OCI-LY1 (cell line): ENCODE measurements around the gene SEMA4F.

Experiments
- H2AFZ ChIP-seq: fragments of 200-600 bp; sonication (generic), shearing (Covaris generic); 2 replicates; pipeline ENCODE4 v1.6.0; 2014; ENCODE audit warnings: antibody characterized with exemption, mild to moderate bottlenecking, low read length
- H3F3A ChIP-seq: fragments of 200-600 bp; sonication (generic), shearing (Covaris generic); 2 replicates; pipeline ENCODE4 v1.6.0; 2014; ENCODE audit warnings: mild to moderate bottlenecking, antibody characterized with exemption, low read length, moderate library complexity; ENCODE audit not compliant: insufficient read depth
- H3K27ac ChIP-seq: fragments of 200-600 bp; sonication (generic); 2 replicates; pipeline ENCODE4 v1.5.1; 2014; ENCODE audit warnings: low read length, mixed run types, mild to moderate bottlenecking, low read depth; ENCODE audit not compliant: poor library complexity, severe bottlenecking
- H3K27me3 ChIP-seq: fragments of 200-600 bp; sonication (generic); 2 replicates; pipeline ENCODE4 v1.6.0; 2014; ENCODE audit warnings: antibody characterized with exemption, mild to moderate bottlenecking, low read length, moderate library complexity; ENCODE audit not compliant: insufficient read depth
- H3K36me3 ChIP-seq: fragments of 200-600 bp; sonication (generic); 2 replicates; pipeline ENCODE4 v1.6.1; 2014; ENCODE audit warnings: mild to moderate bottlenecking, antibody characterized with exemption, low read length, moderate library complexity, mixed read lengths; ENCODE audit not compliant: insufficient read depth
- H3K4me1 ChIP-seq: fragments of 200-600 bp; sonication (generic); 2 replicates; pipeline ENCODE4 v1.5.1; 2014; ENCODE audit warnings: mild to moderate bottlenecking, low read length, moderate library complexity; ENCODE audit not compliant: insufficient read depth, severe bottlenecking
- H3K4me2 ChIP-seq: fragments of 200-600 bp; sonication (generic), shearing (Covaris generic); 2 replicates; pipeline ENCODE4 v1.6.1; 2014; ENCODE audit warnings: low read length
- H3K4me3 ChIP-seq: fragments of 200-600 bp; sonication (generic); 2 replicates; pipeline ENCODE4 v1.5.1; 2014; ENCODE audit warnings: low read length, low read depth, mild to moderate bottlenecking, mixed read lengths; ENCODE audit not compliant: poor library complexity, severe bottlenecking
- H3K79me2 ChIP-seq: fragments of 200-600 bp; shearing (Covaris generic); 2 replicates; pipeline ENCODE4 v1.6.1; 2016; ENCODE audit warnings: mixed run types, low read length, mixed read lengths; ENCODE audit not compliant: insufficient read depth
- H3K9ac ChIP-seq: fragments of 200-600 bp; sonication (generic), shearing (Covaris generic); 2 replicates; pipeline ENCODE4 v1.6.1; 2014; ENCODE audit warnings: mild to moderate bottlenecking, low read length, mixed read lengths
- H3K9me2 ChIP-seq: fragments of 200-600 bp; sonication (generic), shearing (Covaris generic); 2 replicates; pipeline ENCODE4 v1.6.1; 2014; ENCODE audit warnings: low read depth, mild to moderate bottlenecking, low read length, mixed read lengths
- H3K9me3 ChIP-seq: fragments of 200-600 bp; shearing (Covaris generic); 2 replicates; pipeline ENCODE4 v1.6.1; 2014; ENCODE audit warnings: low read length, mixed read lengths
- H4K20me1 ChIP-seq: fragments of 200-600 bp; sonication (generic), shearing (Covaris generic); 2 replicates; pipeline ENCODE4 v1.6.0; 2016; ENCODE audit warnings: mild to moderate bottlenecking, low read length; ENCODE audit not compliant: insufficient read depth
- EZH2 ChIP-seq: fragments of 200-600 bp; sonication (generic), shearing (Covaris generic); IDR thresholded peaks from 2 replicates; pipeline ENCODE4 v1.8.0; 2017; ENCODE audit warnings: borderline replicate concordance, mixed run types, mild to moderate bottlenecking, antibody characterized with exemption, low read length, moderate library complexity, mixed read lengths
- TF ChIP-seq, protein P1 (sequence below): fragments of 200-600 bp; sonication (generic), shearing (Covaris generic); IDR thresholded peaks from 2 replicates; pipeline ENCODE4 v1.5.1; 2017; ENCODE audit warnings: mild to moderate bottlenecking, antibody characterized with exemption, low read length, moderate library complexity, mixed read lengths

Gene SEMA4F

DNA sequence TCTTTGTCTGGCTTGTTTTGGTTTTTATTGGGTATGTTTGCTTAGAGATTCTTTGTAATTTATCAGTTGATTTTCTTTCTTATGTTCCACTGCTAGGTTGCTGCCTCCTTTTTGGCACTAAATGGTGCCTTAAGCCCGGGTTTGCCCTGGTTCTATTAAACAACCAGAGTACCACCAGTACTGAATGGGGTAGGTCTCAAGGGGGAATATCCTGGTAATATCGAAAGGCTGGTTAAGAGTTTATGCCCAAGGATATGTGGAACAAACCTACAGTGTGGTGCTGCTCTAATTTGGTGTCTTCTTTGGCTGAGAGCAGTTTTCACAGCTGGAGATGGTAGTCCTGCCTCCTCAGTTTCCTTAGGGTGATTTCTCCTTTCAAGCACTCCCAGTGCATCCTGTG, 76.5 kb downstream of the SEMA4F start:
- Histone ChIP-seq H3K4me2 (no peak overlapping the region), H4K20me1 (no peaks in the 10 kb centered on the region), H3K4me1 (no peaks in the 10 kb centered on the region), H3F3A (no peaks in the 10 kb centered on the region), H3K27me3 (peaks cover 3% of the 10 kb centered on the region; the same call in 1 of the 2 replicates), H3K36me3 (no peaks in the 10 kb centered on the region), H2AFZ (no peak overlapping the region), H3K4me3 (no peak overlapping the region), H3K79me2 (no peaks in the 10 kb centered on the region), H3K9me3 (no peaks in the 10 kb centered on the region), H3K9me2 (no peaks in the 10 kb centered on the region), H3K27ac (no peak overlapping the region), H3K9ac (no peak overlapping the region)
- TF ChIP-seq EZH2: no peak
- TF ChIP-seq, protein P1, sequence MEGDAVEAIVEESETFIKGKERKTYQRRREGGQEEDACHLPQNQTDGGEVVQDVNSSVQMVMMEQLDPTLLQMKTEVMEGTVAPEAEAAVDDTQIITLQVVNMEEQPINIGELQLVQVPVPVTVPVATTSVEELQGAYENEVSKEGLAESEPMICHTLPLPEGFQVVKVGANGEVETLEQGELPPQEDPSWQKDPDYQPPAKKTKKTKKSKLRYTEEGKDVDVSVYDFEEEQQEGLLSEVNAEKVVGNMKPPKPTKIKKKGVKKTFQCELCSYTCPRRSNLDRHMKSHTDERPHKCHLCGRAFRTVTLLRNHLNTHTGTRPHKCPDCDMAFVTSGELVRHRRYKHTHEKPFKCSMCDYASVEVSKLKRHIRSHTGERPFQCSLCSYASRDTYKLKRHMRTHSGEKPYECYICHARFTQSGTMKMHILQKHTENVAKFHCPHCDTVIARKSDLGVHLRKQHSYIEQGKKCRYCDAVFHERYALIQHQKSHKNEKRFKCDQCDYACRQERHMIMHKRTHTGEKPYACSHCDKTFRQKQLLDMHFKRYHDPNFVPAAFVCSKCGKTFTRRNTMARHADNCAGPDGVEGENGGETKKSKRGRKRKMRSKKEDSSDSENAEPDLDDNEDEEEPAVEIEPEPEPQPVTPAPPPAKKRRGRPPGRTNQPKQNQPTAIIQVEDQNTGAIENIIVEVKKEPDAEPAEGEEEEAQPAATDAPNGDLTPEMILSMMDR: no peak
